Stimulated activated CD4-positive, alpha-beta T cell treated with anti-CD3 and anti-CD28 coated beads, Interleukin-12 subunit alpha, Interleukin-12 subunit beta, amount 100 ng/mL, for 4 hours (primary cell): ENCODE measurements around the gene CDH24.
A peak's percentile ranks its signal among the peaks of the same experiment; 100 is the strongest.

Experiments
- DNase-seq: peaks from one replicate; pipeline ENCODE4 v3.0.0-alpha.2; 2020

CDH24 gene, protein sequence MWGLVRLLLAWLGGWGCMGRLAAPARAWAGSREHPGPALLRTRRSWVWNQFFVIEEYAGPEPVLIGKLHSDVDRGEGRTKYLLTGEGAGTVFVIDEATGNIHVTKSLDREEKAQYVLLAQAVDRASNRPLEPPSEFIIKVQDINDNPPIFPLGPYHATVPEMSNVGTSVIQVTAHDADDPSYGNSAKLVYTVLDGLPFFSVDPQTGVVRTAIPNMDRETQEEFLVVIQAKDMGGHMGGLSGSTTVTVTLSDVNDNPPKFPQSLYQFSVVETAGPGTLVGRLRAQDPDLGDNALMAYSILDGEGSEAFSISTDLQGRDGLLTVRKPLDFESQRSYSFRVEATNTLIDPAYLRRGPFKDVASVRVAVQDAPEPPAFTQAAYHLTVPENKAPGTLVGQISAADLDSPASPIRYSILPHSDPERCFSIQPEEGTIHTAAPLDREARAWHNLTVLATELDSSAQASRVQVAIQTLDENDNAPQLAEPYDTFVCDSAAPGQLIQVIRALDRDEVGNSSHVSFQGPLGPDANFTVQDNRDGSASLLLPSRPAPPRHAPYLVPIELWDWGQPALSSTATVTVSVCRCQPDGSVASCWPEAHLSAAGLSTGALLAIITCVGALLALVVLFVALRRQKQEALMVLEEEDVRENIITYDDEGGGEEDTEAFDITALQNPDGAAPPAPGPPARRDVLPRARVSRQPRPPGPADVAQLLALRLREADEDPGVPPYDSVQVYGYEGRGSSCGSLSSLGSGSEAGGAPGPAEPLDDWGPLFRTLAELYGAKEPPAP

GRCh38 chr14:23056956-23057756, at the start of gene CDH24:
CDH24 (minus strand) TSS chr14:23057520; CDS start chr14:23055733, 1,787 bp downstream.
- DNase-seq = peak; percentile 64

DNA sequence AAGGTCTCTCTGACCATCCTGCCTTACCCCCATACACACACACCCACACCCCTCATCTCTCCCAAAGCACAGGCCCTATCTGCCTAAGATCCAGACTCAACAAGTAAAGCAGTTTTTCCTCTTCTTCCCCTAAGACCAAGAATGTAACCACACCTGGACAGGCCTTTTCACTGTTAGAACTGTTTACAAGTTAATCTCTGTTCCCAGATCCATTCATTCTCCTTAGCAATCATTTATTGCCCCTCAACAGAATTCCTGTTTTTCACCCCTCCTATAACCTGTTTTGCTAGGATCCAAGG, 49.4 kb upstream of the CDH24 start:
- no peak for DNase-seq

GRCh38 chr14:23105348-23105824, 48.1 kb upstream of the CDH24 start:
- no peak for DNase-seq

DNA sequence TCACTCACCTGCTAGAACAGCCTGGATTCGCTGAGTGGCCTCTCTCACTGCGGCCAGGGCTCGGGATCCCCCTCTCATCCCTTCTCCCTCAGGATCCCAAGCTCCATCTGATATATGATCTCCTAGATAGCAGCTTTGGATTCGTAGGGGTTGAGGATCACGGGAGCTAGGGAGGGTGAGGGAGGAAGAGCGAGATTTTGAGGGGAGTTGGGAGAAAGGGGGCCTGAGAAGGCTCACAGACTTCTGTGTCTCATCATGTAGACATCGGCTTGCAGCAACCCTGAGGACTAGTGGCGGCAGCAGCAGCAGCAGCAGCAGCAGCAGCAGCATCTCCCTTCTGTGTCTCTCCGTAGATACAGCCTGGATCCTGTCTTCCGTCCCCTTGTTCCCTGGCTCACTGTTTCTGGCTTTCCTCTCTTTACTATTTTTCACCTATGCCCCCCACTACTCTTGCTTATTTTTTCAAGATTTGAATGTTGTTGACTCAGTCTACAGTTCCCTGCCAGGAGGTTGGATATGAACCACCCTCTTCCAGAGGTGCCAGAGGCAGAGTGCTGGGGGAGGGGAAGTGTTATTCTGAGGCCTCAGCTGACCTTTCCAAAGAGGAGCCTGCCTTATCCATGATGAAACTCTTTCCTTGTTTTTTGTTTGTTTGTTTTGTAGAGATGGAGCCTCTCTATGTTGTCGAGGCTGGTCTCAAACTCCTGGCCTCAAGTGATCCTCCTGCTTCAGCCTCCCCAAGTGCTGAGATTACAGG, 47.4 kb upstream of the CDH24 start, which contains the start of gene CIROP:
Gene CIROP (minus strand): TSS at position 399 of the 757 bp plus-strand sequence. CDS start 69 bp downstream, at position 330.
- no peak for DNase-seq

DNA sequence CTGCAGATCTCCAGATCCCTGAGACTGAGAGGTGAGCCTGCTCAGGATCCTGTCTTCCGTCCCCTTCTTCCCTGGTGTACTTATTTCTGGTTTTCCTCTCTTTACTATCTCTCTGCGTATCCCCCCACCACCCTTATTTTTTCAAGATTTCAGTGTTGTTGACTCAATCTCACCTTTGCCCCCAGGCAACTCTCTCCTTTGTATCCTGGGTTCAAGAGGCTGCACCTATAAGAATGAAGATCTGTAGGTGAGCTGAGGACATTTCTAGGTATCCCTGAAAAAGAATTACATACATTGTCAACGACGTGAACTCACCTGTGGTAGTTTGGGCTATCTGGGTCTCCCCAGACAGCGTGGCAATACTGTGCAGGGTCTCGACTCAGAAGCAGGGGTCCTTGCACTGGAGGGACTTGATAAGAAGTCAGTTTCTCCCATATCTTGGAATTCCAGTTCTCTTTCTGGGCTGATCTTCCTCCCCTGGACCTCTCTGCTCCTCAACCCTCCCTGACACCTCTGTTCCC, 46.8 kb upstream of the CDH24 start:
- no peak for DNase-seq

- DNase-seq = no peak
Measured at GRCh38 chr14:23103581-23103980, 46.3 kb upstream of the CDH24 start.

GRCh38 chr14:23102801-23103200, 45.5 kb upstream of the CDH24 start:
- DNase-seq = no peak

DNA sequence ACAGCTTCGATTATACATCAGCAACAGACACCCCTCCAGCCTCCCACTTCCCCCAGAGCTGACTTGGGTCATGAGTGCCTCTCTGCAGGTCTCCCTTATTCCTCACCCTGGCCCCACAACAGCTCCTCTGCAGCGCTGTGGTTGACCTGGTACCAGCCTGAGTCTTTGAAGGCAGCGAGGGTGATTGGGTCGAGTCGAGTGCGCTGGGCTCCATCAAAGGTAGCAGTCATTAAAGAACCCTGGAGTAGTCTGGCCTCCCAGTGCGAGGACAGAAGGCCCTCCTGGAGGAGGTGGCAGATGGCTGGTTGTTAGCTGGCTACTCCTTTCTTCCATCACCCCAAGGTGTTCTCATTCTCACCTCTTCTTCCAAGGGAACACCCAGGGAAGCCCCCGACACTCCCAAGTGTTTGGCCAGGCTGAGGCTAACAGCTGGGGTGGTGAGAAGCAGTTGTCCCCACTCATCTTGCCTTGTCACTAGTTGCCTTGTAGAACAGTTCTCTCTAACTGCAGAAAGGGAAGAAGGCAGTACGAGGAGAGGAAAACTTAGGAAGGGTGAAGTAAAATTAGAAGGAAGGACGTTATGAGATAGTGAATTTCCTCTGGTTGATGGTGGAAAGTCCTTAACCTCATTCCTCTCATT, 44.8 kb upstream of the CDH24 start:
- no peak for DNase-seq

DNA sequence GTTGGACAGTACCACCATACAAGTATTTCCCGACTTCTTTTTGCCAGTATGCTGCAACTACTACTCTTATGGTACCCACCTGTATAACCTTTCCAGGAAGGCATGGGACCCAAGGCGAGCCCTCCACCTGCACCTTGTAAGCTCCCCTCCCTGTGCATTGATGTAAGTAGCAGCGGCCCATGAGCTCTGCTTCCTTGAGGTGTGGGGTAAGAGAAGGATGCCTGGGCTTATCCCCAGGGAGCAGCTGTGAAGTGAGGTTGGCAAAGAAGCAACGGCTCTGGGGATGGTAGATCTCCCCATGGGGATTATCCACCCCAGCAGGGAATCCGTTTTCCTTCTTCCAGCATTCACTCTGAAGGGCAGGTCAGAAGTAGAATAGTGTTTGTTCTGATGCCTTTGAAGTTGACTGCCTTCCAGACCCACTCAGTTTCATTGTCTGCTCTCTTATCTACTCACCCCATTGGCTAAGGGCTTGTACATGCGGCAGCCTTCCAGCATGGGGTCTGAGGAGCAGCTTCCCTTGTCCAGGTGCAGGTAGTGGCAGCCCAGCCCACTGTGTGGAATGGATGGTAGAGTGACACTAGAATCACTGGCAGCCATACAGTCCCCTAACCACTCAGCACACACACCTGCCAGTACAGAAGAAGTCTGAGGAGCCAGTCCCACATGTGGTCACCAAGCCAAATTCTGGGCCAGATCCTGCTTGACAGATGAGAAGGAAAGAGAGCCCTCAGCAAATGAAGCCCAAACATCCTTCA, 44.1 kb upstream of the CDH24 start:
- DNase-seq = no peak

DNA sequence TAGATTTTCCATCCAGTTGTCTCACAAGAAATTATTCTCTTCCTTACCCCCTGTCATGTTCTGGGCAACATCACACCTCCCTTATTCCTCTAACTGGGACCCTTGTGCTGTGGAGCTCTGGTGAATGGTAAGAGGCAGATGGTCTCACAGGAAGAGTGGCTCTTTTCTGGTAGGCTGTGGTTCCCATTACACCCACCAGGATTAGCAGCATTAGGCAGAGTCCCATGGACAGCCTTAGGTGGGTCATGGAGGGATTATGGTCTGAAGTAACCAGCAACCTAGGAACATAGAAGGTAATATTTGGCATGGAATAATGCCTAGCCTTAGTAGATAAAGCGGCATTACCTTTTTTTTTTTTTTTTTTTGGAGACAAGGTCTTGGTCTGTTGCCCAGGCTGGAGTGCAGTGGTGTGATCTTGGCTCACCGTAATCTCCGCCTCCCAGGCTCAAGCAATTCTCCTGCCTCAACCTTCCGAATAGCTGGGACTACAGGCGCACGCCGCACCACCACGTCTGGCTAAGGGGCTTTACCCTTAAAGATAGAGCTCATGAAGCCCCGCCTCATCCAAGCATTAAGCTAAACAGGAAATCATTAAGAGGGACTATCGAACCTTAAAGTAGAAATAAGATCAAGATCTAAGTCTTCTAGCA, 42.0 kb upstream of the CDH24 start:
- no peak for DNase-seq

- DNase-seq = no peak
Measured at GRCh38 chr14:23097786-23098185, 40.5 kb upstream of the CDH24 start.

- no peak for DNase-seq
Measured at GRCh38 chr14:23095196-23096108, 38.1 kb upstream of the CDH24 start, which contains the start of gene C14orf119. C14orf119 (plus strand) TSS chr14:23095505; CDS start chr14:23097659, 2,154 bp downstream.

DNA sequence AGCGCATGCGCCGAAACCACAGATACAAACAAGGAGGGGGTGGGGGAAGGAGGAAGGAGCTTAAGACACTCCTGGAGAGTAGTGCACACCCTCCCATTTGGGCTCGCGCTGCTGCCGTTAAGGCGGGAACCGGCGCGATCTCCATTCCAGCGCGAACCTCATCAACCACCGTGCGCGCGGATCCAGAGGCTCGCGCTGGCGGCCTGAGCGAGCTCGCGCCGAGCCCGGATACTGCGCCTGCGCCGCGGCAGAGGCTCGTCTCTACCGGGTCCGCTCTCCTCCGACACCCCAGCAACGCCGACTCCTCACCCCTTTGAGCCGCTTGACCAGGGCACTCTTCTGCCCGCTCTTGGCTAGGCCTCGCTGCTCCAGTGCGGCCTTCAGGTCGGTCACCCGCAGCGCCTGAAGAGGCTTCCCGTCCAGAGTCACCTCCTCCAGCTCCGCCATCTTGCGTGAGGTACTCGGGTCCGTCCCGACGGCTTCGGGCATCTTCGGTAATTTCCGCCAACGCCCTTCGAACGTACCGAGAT, 37.4 kb upstream of the CDH24 start, which contains the start of gene ACIN1:
Gene ACIN1 (minus strand): TSS at position 471 of the 530 bp plus-strand sequence. CDS start 24 bp downstream, at position 447.
- peak; percentile 99 for DNase-seq

- DNase-seq = no peak
Measured at GRCh38 chr14:23093991-23094665, 36.8 kb upstream of the CDH24 start.

- no peak for DNase-seq
Measured at GRCh38 chr14:23093526-23093925, 36.2 kb upstream of the CDH24 start.

GRCh38 chr14:23093104-23093503, 35.8 kb upstream of the CDH24 start:
- DNase-seq = no peak

DNA sequence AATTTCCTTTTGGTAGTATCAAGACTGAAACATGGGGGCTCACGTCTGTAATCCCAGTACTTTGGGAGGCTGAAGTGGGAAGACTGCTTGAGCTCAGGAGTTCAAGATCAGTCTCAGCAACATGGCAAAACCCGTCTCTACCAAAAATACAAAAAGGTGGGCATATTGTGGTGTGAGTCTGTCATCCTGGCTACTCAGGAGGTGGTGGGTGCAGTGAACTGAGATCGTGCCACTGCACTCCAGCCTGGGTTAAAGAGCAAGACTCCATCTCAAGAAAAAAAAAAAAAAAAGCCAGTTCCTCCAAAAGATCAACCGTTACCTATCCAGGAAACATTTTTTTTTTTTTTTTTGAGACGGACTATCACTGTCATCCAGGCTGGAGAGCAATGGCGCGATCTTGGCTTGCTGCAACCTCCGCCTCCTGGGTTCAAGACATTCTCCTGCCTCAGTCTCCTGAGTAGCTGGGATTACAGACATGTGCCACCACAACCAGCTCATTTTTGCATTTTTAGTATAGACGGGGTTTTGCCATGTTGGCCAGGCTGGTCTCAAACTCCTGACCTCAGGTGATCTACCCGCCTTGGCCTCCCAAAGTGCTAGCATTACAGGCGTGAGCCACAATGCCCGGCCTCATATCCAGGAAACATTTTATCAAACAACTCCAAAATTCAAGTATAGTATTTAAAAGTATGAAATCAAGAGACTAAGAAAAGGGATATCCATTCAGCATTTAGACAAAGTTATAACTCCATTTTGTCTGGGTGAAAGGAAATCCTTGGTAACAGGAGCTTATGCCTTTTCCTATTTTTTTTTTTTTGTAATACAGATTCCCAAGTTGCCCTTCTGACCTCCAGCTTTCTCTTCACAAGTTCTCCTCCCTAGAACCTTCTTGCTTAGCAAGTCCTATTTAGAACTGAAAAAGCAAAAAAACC, 34.2 kb upstream of the CDH24 start:
- no peak for DNase-seq
